H1 (cell line): Measurements from ENCODE around the gene MPHOSPH9. TPM values are rescaled to one million over a fixed set of nuclear protein-coding genes. Genes with fewer than 3 reads are reported as not detected.

Experiments used
- CTCF ChIA-PET: fragments of 300-600 bp; sonication (Branson Sonifier 250); formaldehyde crosslinking; loops from one replicate; lab custom pipeline; 2021; ENCODE audit not compliant: partially characterized antibody; lab: Charles Lee
- POLR2A ChIA-PET: fragments of 300-600 bp; sonication (Branson Sonifier 250); formaldehyde crosslinking; loops from one replicate; lab custom pipeline; 2021; ENCODE audit warnings: inconsistent platforms; ENCODE audit not compliant: partially characterized antibody; lab: Charles Lee
- DNase-seq, 2 experiments: peaks; one replicate each; pipeline versions ENCODE4 v3.0.0 to v3.0.0-alpha.2; 2010 to 2022; ENCODE audit warnings: low spot score in 2 of 2, low read depth in 1 of 2, mixed read lengths in 1 of 2
- FAIRE-seq: peaks from 2 replicates; lab custom pipeline; 2011; peaks lifted over from hg19 to GRCh38; lab: Jason Lieb, UNC
- H2AFZ ChIP-seq: 2 replicates; pipeline ENCODE4 v1.8.1; 2012; ENCODE audit warnings: low read length, inconsistent platforms
- H2AK5ac ChIP-seq: 2 replicates; pipeline ENCODE4 v1.6.1; 2013; ENCODE audit warnings: low read depth, low read length
- H2BK120ac ChIP-seq: replicated peaks from 2 replicates; pipeline ENCODE3; 2013; ENCODE audit warnings: low read depth, low read length, inconsistent platforms
- H2BK12ac ChIP-seq: 2 replicates; pipeline ENCODE4 v1.6.1; 2013; ENCODE audit warnings: low read depth, low read length
- H2BK15ac ChIP-seq: 2 replicates; pipeline ENCODE4 v1.6.1; 2013; ENCODE audit warnings: low read length
- H2BK20ac ChIP-seq: 2 replicates; pipeline ENCODE4 v1.6.1; 2013; ENCODE audit warnings: low read length
- H2BK5ac ChIP-seq: 2 replicates; pipeline ENCODE4 v1.6.1; 2013; ENCODE audit warnings: low read depth, low read length
- H3K14ac ChIP-seq: 2 replicates; pipeline ENCODE4 v1.6.1; 2013; ENCODE audit warnings: inconsistent platforms; ENCODE audit not compliant: insufficient read length
- H3K18ac ChIP-seq: 2 replicates; pipeline ENCODE4 v1.6.1; 2013; ENCODE audit warnings: low read length; ENCODE audit errors: extremely low read depth
- H3K23ac ChIP-seq: 2 replicates; pipeline ENCODE4 v1.6.1; 2013; ENCODE audit warnings: inconsistent platforms; ENCODE audit not compliant: insufficient read length
- H3K23me2 ChIP-seq: 2 replicates; pipeline ENCODE4 v1.6.1; 2013; ENCODE audit warnings: low read depth, low read length
- H3K27ac ChIP-seq: 2 replicates; pipeline ENCODE4 v1.6.1; 2011; ENCODE audit warnings: low read depth, low read length, inconsistent platforms
- H3K27me3 ChIP-seq, 4 experiments: replicated peaks in 1 of 4; 1 replicate in 1 of 4; 2 replicates in 3 of 4; pipeline versions ENCODE4 v1.6.1 to v1.8.1; 2011 to 2013; ENCODE audit warnings: low read length in 3 of 4, mild to moderate bottlenecking in 3 of 4, inconsistent platforms in 2 of 4, mixed read lengths in 2 of 4, moderate library complexity in 1 of 4; ENCODE audit not compliant: control insufficient read depth in 3 of 4, insufficient read depth in 3 of 4; ENCODE audit errors: extremely low read depth in 1 of 4
- H3K36me3 ChIP-seq, 4 experiments: 2 replicates each; pipeline versions ENCODE4 v1.6.1 to v1.8.1; 2011 to 2013; ENCODE audit warnings: mild to moderate bottlenecking in 4 of 4, low read length in 3 of 4, moderate library complexity in 2 of 4, control low read depth in 1 of 4, inconsistent platforms in 1 of 4; ENCODE audit not compliant: insufficient read depth in 4 of 4, control insufficient read depth in 2 of 4
- H3K4ac ChIP-seq: replicated peaks from 2 replicates; pipeline ENCODE3; 2013; ENCODE audit warnings: low read length, low read depth, mixed read lengths, inconsistent platforms; ENCODE audit not compliant: insufficient read length
- H3K4me1 ChIP-seq, 4 experiments: replicated peaks in 1 of 4; 1 replicate in 1 of 4; 2 replicates in 3 of 4; pipeline versions ENCODE4 v1.6.1 to v1.8.1; 2011 to 2013; ENCODE audit warnings: low read length in 3 of 4, inconsistent platforms in 2 of 4, mixed read lengths in 1 of 4; ENCODE audit not compliant: insufficient read depth in 4 of 4, control insufficient read depth in 3 of 4
- H3K4me2 ChIP-seq, 2 experiments: 2 replicates each; pipeline versions ENCODE4 v1.6.1 to v1.8.1; 2011 to 2013; ENCODE audit warnings: low read depth in 2 of 2, low read length in 2 of 2, control low read depth in 1 of 2, inconsistent platforms in 1 of 2, mild to moderate bottlenecking in 1 of 2; ENCODE audit not compliant: insufficient read depth in 1 of 2
- H3K4me3 ChIP-seq, 4 experiments: fragments of 200-600, 300-600 bp in 1 of 4; sonication (generic), shearing (Covaris generic), sonication (Bioruptor Twin) in 1 of 4; 2 replicates each; pipeline versions ENCODE4 v1.5.1 to v1.8.1; 2011 to 2016; ENCODE audit warnings: low read length in 4 of 4, low read depth in 3 of 4, control low read depth in 2 of 4, inconsistent platforms in 2 of 4, mild to moderate bottlenecking in 2 of 4, mixed read lengths in 1 of 4, moderate library complexity in 1 of 4; ENCODE audit not compliant: insufficient read depth in 2 of 4; ENCODE audit errors: extremely low read depth in 1 of 4
- H3K56ac ChIP-seq: replicated peaks from 2 replicates; pipeline ENCODE3; 2013; ENCODE audit warnings: low read depth, mild to moderate bottlenecking, mixed read lengths, low read length, inconsistent platforms; ENCODE audit not compliant: insufficient read length
- H3K79me1 ChIP-seq: 2 replicates; pipeline ENCODE4 v1.6.1; 2013; ENCODE audit warnings: low read depth, low read length, control low read depth
- H3K79me2 ChIP-seq, 2 experiments: 2 replicates each; pipeline versions ENCODE4 v1.6.1 to v1.8.1; 2012 to 2013; ENCODE audit warnings: low read length in 2 of 2, mild to moderate bottlenecking in 2 of 2, inconsistent platforms in 1 of 2; ENCODE audit not compliant: insufficient read depth in 2 of 2, control insufficient read depth in 1 of 2
- H3K9ac ChIP-seq, 4 experiments: replicated peaks in 1 of 4; 1 replicate in 1 of 4; 2 replicates in 3 of 4; pipeline versions ENCODE4 v1.6.1 to v1.8.1; 2011 to 2013; ENCODE audit warnings: low read depth in 3 of 4, low read length in 3 of 4, control low read depth in 2 of 4, mild to moderate bottlenecking in 2 of 4, moderate library complexity in 2 of 4, inconsistent platforms in 1 of 4; ENCODE audit errors: extremely low read depth in 1 of 4
- H3K9me3 ChIP-seq, 2 experiments: 2 replicates each; pipeline versions ENCODE4 v1.6.1 to v1.8.1; 2012 to 2013; ENCODE audit warnings: mild to moderate bottlenecking in 2 of 2, moderate library complexity in 2 of 2, control low read depth in 1 of 2, inconsistent platforms in 1 of 2, low read depth in 1 of 2, low read length in 1 of 2, mixed read lengths in 1 of 2; ENCODE audit not compliant: insufficient read depth in 2 of 2
- H4K20me1 ChIP-seq, 2 experiments: replicated peaks in 1 of 2; 2 replicates each; pipeline versions ENCODE3 to v1.8.1; 2011 to 2013; ENCODE audit warnings: inconsistent platforms in 2 of 2, low read length in 2 of 2, mild to moderate bottlenecking in 1 of 2; ENCODE audit not compliant: insufficient read depth in 2 of 2, control insufficient read depth in 1 of 2
- H4K5ac ChIP-seq: 2 replicates; pipeline ENCODE4 v1.6.1; 2013; ENCODE audit warnings: low read length, low read depth, mixed read lengths, inconsistent platforms; ENCODE audit not compliant: insufficient read length
- H4K8ac ChIP-seq: 2 replicates; pipeline ENCODE4 v1.8.0; 2013; ENCODE audit warnings: mild to moderate bottlenecking, moderate library complexity, low read length, inconsistent platforms; ENCODE audit not compliant: insufficient read depth; ENCODE audit errors: extremely low read depth
- H4K91ac ChIP-seq: replicated peaks from 2 replicates; pipeline ENCODE3; 2013; ENCODE audit warnings: low read length, mixed read lengths, inconsistent platforms; ENCODE audit not compliant: insufficient read length
- CBX5 ChIP-seq: fragments of 300-800, 300-1000 bp; sonication (generic); IDR thresholded peaks from 2 replicates; pipeline ENCODE4 v1.7.1; 2016; ENCODE audit warnings: antibody characterized with exemption, low read length, low read depth
- FOSL1 ChIP-seq: IDR thresholded peaks from 2 replicates; pipeline ENCODE4 v1.6.1; 2011; ENCODE audit warnings: mild to moderate bottlenecking, low read depth, low read length, moderate library complexity; ENCODE audit not compliant: insufficient read depth
- GTF2F1 ChIP-seq: IDR thresholded peaks from 2 replicates; pipeline ENCODE4 v1.6.1; 2012; ENCODE audit warnings: low read depth, low read length, improper control_type of control experiment, borderline replicate concordance
- NANOG ChIP-seq: IDR thresholded peaks from 2 replicates; pipeline ENCODE4 v1.6.1; 2011; ENCODE audit warnings: low read length, low read depth, mild to moderate bottlenecking, inconsistent platforms; ENCODE audit not compliant: insufficient read depth, poor library complexity, severe bottlenecking
- RAD21 ChIP-seq, 2 experiments: IDR thresholded peaks in 1 of 2; conservative IDR thresholded peaks in 1 of 2; 2 replicates each; pipeline ENCODE4 v1.6.1; 2011; ENCODE audit warnings: low read depth in 2 of 2, low read length in 2 of 2, improper control_type of control experiment in 1 of 2, inconsistent platforms in 1 of 2, mild to moderate bottlenecking in 1 of 2, moderate library complexity in 1 of 2
- RBBP5 ChIP-seq: IDR thresholded peaks from 2 replicates; pipeline ENCODE4 v1.7.1; 2012; ENCODE audit warnings: low read depth, mild to moderate bottlenecking, inconsistent platforms, low read length, moderate library complexity, borderline replicate concordance
- SP2 ChIP-seq: IDR thresholded peaks from 2 replicates; pipeline ENCODE4 v1.6.1; 2012; ENCODE audit warnings: mild to moderate bottlenecking, low read length, inconsistent platforms
- TCF12 ChIP-seq: IDR thresholded peaks from 2 replicates; pipeline ENCODE4 v1.6.1; 2011; ENCODE audit warnings: low read depth, mild to moderate bottlenecking, low read length
- TEAD4 ChIP-seq: IDR thresholded peaks from 2 replicates; pipeline ENCODE4 v1.6.1; 2012; ENCODE audit warnings: low read depth, low read length, inconsistent platforms, mixed read lengths
- WGBS, 2 experiments: shearing (Covaris generic) in 1 of 2; methylation state at CpG; one replicate each; pipeline versions ENCODE4 v1.1.6 to v1.1.7; 2013 to 2015; ENCODE audit warnings: low lambda C conversion rate in 2 of 2, mixed read lengths in 2 of 2, inconsistent platforms in 1 of 2, low coverage in 1 of 2, missing lambda C conversion rate in 1 of 2; ENCODE audit not compliant: insufficient replicate concordance in 2 of 2, insufficient coverage in 1 of 2, insufficient read length in 1 of 2; ENCODE audit errors: extremely low coverage in 1 of 2, missing lambda C conversion rate in 1 of 2; 5-methylcytosine and 5-hydroxymethylcytosine counted together
- polyA plus RNA-seq, 7 experiments: library from polyadenylated mRNA; depleted of rRNA in 3 of 7; stranded (reverse) in 5 of 7; unstranded in 2 of 7; fragments of >200 nt in 5 of 7; fragments of 200-250 nt in 2 of 7; gene quantifications; 1 replicate in 5 of 7; 2 replicates in 1 of 7; 4 replicates in 1 of 7; pipeline versions ENCODE4 v1.2.1 to v1.2.3, GENCODE V29; 2011 to 2013; ENCODE audit warnings: missing spikeins in 2 of 7, mixed read lengths in 2 of 7
- total RNA-seq: library from RNA; stranded (reverse); fragmentation: NEBNext Ultra II Directional; extraction: Animal tissue kit (Norgen Biotek cat#: 25700); gene quantifications from 2 replicates; pipeline ENCODE4 v1.2.1, GENCODE V29; 2021

Gene MPHOSPH9
- total and polyA plus RNA-seq, 2 of the 8 experiments (the other 6 are each of a cell fraction or from before 2014, with no cell fraction given), result 8.8 to 48.8 TPM

DNA sequence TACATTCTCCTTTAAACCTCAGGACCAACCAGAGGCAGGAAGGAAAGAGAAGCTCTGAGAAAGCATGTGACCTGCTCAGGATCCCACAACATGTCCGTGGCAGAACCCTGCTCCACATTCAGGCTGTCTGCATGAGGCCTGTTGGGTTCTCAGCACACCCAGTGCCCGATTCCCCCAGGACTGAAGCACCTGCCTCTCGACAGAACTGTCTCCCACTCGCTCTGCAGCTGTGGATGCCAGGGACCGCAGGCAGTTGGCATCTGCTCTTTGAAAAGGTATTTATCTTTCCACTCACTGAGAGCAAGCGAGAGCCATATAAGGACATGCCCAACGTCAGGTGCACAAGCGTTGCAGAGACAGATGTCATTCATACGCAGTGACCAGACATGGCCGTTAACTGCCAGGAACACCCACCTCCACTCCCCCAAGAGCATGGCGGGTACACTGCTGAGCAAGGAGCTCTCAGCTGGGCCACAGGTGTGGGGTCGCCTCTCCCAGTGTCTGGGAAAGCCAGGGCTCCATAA, 101.0 kb downstream of the MPHOSPH9 start:
- Histone ChIP-seq H2BK15ac (peak overlapping the region; percentile 8; the same call in 1 of the 2 replicates), H3K4me3 (no peak overlapping the region), H3K36me3 (no peaks in the 10 kb centered on the region), H3K4me2 (no peak overlapping the region), H3K79me1 (no peaks in the 10 kb centered on the region), H3K14ac (no peak overlapping the region), H2AFZ (no peak overlapping the region), H3K23me2 (no peaks in the 10 kb centered on the region; the same call in 1 of the 2 replicates), H3K27ac (no peak overlapping the region), H2AK5ac (0 out of 2 replicates have a peak overlapping the region, but pooled peaks have one; percentile 72), H3K4me1 (no peaks in the 10 kb centered on the region), H3K9ac (no peak overlapping the region), H2BK12ac (0 out of 2 replicates have a peak overlapping the region, but pooled peaks have one; percentile 50), H3K4ac (no peak overlapping the region), H4K5ac (no peak overlapping the region), H2BK120ac (no peak overlapping the region), H4K20me1 (no peaks in the 10 kb centered on the region), H4K8ac (no peak overlapping the region), H3K23ac (no peak overlapping the region), H3K27me3 (no peaks in the 10 kb centered on the region), H3K79me2 (no peaks in the 10 kb centered on the region), H3K56ac (no peak overlapping the region), H2BK5ac (0 out of 2 replicates have a peak overlapping the region, but pooled peaks have one; percentile 75), H3K9me3 (no peaks in the 10 kb centered on the region), H4K91ac (no peak overlapping the region), H3K18ac (peak overlapping the region; percentile 6; the same call in 1 of the 2 replicates), H2BK20ac (no peak overlapping the region)
- FAIRE-seq (no peak), DNase-seq (no peak)
- POLR2A ChIA-PET, result interaction anchor here (1.4 kb wide), 1 partner anchor 28 kb away, joined by 3 read pairs; no protein-coding TSS in a partner anchor
- WGBS, 2 experiments, result 93% methylated on average over 12 of the region's 12 CpGs; no CpG with 5 or more reads in 1 of the 2 experiments
- CTCF ChIA-PET, result interaction anchor here (0.9 to 1.3 kb wide), 2 partner anchors 13 to 18 kb away, joined by 3 to 4 read pairs; no protein-coding TSS in a partner anchor
- no peak for TF ChIP-seq FOSL1
- no peak for TF ChIP-seq RBBP5
- TF ChIP-seq CBX5, result no peak
- no peak for TF ChIP-seq TEAD4
- TF ChIP-seq SP2, result no peak
- TF ChIP-seq GTF2F1, result no peak
- no peak for TF ChIP-seq NANOG
- no peak for TF ChIP-seq RAD21 (IDR thresholded peaks at IDR 0.05 in 1 of 2, conservative IDR thresholded peaks at IDR 0.05 in 1 of 2; ENCODE audit: low read depth in 2 of 2, low read length in 2 of 2)
- no peak for TF ChIP-seq TCF12
